GM19351 (cell line): ENCODE results near the gene CCL27.

Experiments
- ATAC-seq: cut with Tn5 transposase; IDR thresholded peaks from one replicate; pipeline ENCODE4 v1.9.1; 2021; ENCODE audit warnings: mild to moderate bottlenecking, moderate library complexity; ENCODE audit not compliant: unreplicated experiment

Gene CCL27, protein sequence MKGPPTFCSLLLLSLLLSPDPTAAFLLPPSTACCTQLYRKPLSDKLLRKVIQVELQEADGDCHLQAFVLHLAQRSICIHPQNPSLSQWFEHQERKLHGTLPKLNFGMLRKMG

DNA sequence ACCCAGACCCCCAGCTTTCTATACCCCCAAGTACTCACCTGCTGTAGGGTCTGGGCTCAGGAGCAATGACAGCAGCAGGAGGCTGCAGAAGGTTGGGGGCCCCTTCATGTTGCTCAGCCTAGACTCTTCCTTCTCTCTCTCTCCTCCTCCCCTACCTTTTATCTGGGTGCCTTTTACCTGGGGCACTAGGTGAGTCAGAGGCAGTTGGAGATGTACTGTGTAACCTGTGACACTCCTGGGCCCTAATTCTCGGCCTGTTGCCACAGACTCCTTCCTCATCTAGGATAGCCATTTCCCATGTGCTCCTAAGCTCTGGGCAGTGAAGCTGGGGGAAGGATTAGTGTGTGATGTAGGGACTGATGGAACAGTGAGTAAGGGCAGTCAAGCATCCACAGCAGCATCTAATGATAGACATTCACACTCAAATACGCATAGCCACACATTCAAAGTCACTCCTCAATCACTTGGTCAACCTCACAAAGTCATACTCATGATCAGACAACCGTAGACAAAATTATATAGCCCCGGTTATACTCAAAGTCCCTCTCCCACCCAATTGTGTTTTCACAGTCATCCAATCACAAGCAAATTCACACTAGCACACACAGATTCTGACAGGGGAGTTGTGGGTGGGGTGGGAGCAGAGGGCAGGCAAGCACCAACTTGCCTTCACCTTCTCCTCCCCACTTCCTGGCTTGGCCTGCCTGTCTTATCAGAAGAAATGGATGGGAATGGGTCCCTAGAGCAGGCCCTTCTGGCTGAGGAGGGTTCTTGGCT, at the start of gene CCL27:
CCL27 (minus strand) TSS at position 132 of the 777 bp plus-strand sequence; CDS start at position 108, 24 bp downstream.
- no peak for ATAC-seq

- no peak for ATAC-seq
These were observed 49.7 kb upstream of the CCL27 start for GRCh38 chr9:34712140-34712539.

- no peak for ATAC-seq
These were observed 47.6 kb upstream of the CCL27 start, which contains the start of gene CCL21 for GRCh38 chr9:34710023-34710422. TSS of gene CCL21 (minus strand) at chr9:34710136. CDS start at chr9:34710066, 70 bp downstream.

GRCh38 chr9:34709196-34709978, 46.9 kb upstream of the CCL27 start:
- no peak for ATAC-seq

- ATAC-seq = no peak
These were observed 44.7 kb upstream of the CCL27 start for GRCh38 chr9:34707130-34707529.

DNA sequence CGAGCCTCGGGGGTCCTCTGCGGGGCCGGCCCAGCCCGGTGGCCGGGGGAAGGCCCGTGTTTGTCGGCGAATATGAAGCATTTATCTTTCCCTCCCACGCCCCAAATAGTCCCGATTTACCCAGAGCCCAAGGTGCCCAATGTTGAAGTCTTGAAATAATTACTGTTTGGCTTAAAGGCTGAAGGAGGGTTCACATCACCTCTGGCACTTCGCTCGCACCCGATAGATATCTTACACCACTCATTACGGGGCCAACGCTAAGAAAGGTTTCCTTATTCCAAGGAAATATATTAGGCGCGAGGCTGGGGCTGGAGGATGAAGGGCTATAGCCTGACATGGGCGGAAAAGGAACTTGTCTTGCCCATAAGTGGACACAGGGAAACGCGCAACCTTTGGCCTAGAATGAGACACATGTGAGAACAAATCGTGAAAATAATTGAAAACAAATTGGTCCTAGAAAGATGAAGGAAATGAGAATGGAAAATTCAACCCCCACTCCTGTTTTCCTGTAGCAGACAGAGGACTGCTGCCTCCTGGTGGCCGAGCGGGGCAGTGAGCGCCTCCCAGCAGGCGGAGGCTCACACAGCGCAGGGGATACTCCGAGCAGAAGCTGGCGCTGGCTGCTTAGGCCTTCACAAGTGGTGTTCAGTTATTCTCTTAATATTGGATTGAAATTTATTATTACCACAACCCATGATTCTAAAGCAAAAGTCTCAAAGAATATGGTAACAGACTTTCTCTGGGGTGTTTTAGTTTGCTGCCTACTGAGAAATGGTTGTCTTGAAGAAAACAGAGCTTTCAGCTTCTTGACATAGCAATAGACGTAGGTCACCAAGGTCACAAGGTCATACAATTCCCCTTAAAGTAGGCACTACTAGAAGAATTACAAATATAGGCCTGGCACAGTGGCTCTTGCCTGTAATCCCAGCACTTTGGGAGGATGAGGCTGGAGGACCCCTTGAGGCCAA, 39.6 kb upstream of the CCL27 start:
- peak; percentile 84 for ATAC-seq

DNA sequence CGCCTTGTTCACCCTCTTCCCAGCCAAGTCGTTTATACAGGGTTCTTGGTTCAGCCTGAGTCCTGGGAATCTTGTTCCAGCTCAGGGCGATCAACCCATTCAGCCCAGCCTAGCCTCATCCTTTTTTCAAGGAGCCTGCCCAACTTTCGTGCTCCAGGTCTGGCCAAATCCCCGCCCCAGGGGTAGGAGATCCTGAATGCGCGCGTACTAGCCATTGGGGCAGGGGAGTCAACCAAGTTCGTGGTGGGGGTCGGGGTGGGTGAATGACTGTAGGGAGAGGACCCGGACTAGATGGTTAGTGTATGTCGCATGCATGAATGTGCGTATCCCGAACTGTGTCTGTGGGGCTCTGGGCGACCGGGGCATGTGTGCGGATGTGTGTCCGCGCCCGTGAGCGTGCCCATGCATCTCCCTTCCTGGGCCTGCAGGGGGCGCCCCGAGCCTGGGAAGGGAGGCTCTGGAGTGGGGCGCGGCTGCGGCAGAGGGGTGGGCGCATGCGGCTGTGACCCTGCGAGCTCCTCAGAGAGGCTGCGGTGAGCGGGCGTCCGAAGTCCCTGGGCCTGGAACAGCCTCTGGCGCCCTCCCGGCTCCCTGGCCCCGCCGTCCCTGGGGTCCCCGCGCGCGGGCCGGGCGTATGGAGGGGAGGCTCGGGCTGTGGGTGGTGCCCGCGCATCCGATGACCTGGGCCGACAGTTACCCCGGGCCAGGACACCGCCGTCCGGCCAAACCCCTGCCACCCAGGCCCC, 38.7 kb upstream of the CCL27 start:
- no peak for ATAC-seq

DNA sequence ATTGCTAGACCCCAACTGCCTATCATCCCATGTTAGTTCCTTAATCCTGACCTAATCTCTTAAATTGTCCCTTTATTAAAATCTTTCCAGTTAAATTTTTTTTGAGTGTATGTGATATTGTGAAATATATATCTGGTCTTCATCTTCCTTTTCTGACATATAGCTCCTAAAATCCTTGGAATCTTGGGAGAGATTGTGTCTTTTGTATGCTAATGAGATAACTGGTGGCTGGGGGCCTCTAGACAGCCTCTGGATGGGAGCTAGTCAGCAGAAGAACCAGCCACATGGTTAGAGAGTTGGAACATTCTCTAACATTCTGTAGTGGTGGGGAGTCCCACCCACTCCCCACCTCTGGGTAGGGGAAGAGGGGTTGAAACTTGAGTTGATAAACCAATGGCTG, 32.4 kb upstream of the CCL27 start:
- no peak for ATAC-seq

- ATAC-seq = no peak
These were observed 31.1 kb upstream of the CCL27 start for GRCh38 chr9:34693560-34693959.

DNA sequence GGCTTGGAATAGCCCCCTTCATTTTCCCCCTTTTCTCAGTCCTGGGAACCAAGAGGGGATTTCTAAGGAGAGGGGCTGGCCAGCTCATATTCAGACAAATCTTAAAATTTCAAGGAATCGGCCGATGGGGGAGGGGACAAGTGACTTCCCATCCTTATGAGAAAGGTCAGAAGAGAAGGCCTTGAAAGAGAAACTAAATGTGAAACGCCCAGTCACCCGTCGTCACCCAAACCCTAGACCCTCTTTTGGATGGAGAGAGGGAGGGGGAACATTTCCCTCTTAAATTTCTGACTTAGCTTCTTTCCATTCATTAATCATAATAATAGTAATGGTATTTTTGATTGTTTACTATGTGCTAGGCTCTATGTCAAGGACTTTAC, 29.5 kb upstream of the CCL27 start:
- ATAC-seq = no peak

GRCh38 chr9:34690983-34691935, 28.8 kb upstream of the CCL27 start, which contains the start of gene CCL19:
TSS of gene CCL19 (minus strand) at chr9:34691276. CDS start at chr9:34691139, 137 bp downstream.
- ATAC-seq = no peak

GRCh38 chr9:34689512-34689911, 27.1 kb upstream of the CCL27 start:
- no peak for ATAC-seq

DNA sequence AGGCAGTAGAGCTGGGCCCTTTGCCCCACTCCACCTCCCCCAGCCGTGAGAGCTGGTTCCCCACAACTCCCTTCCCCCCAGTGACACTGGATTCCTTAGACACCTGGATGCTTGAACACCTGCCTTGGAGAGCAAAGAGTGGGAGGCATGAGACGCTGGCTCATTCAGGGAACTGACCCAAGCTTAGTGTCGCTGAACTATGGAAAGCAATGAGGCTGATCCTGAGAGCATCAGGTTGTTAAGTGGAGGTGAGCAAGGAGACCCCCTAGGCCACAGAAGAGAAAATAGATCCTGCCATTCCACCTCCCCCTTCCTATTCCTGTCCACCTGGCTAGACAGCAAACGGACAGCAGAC, 26.6 kb upstream of the CCL27 start:
- ATAC-seq = no peak

- no peak for ATAC-seq
These were observed 26.1 kb upstream of the CCL27 start for GRCh38 chr9:34688329-34689115.

GRCh38 chr9:34687276-34688030, 25.0 kb upstream of the CCL27 start:
- no peak for ATAC-seq

DNA sequence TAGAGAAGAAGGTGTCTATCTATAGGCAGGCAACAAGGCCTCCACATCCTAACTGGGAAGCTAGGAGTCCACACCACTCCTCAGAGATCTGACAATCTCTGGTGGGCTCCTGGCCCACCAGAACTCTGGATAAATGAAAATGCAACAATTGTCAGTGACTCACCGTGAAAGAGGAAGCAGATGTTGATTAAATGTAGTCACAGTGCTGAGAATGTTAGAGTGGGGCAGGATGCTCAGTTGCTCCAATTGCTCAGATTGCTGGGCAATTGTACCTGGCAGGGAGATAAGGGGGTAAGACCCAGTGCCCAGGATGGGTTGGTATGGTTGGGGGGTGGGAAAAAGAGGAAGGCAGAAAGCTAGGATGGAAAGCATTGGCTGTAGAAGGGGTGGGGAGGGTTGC, 24.3 kb upstream of the CCL27 start:
- no peak for ATAC-seq

DNA sequence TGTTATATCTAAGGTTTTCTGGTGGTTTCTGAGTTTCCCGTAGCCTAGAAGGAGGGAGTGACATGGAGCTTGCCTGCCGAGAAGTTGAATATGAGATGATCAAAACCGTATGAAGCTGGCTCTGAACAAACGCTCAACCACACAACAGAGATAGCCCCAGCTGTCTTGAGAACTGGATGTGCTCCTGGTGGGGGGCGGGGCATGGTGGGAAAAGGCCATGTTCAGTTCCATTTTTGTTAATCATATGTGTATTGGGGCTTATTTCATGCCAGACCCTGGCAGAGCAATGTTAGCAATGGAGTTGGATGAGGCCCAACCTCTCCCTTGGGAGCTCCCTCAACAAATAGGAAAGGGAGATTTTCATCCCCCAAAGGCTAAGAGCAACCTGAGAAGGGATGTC, 23.8 kb upstream of the CCL27 start:
- no peak for ATAC-seq
